ENCODE results near the gene SDK1. TPM values are rescaled to one million over a fixed set of nuclear protein-coding genes. Genes with fewer than 3 reads are reported as not detected.
"Not testable (repeated sequence)": the region's sequence is repeated elsewhere in the genome, so short reads cannot be mapped to it uniquely, and the experiment has no call there.

SDK1 gene
- total RNA-seq, 2 experiments from 2014 or later: 0.19 to 0.36 TPM

DNA sequence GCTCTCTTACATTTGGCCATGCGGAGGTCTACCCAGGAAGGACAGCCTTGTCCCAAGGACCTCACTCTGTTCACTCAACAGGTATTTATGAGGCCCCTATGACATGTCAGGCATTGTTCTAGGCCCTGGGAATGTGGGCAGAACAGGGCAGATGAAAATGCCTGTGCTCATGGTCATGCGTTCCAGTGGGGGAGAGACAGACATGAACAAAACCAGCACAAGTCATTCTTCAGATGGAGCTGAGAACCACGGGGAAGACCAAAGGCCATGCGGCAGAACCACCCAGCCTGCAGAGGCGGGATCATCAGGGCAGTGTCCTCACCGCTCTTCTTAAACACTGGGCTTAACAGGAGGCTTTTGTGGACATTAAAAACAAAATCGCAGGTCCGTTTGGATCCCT is 636.1 kb downstream of the SDK1 start:
- H3K4me2 ChIP-seq (ENCODE audit: low read length): no peak overlapping the region
- BruUV-seq (replicated peaks): no TSS peak
- no peaks in the 10 kb centered on the region for H3K9me2 ChIP-seq (ENCODE audit: insufficient read depth, low read length)
- TF ChIP-seq, protein P1, sequence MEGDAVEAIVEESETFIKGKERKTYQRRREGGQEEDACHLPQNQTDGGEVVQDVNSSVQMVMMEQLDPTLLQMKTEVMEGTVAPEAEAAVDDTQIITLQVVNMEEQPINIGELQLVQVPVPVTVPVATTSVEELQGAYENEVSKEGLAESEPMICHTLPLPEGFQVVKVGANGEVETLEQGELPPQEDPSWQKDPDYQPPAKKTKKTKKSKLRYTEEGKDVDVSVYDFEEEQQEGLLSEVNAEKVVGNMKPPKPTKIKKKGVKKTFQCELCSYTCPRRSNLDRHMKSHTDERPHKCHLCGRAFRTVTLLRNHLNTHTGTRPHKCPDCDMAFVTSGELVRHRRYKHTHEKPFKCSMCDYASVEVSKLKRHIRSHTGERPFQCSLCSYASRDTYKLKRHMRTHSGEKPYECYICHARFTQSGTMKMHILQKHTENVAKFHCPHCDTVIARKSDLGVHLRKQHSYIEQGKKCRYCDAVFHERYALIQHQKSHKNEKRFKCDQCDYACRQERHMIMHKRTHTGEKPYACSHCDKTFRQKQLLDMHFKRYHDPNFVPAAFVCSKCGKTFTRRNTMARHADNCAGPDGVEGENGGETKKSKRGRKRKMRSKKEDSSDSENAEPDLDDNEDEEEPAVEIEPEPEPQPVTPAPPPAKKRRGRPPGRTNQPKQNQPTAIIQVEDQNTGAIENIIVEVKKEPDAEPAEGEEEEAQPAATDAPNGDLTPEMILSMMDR (conservative IDR thresholded peaks at IDR 0.05; ENCODE audit: low read length): no peak
- no peak for TF ChIP-seq EZH2phosphoT487 (IDR thresholded peaks at IDR 0.05; ENCODE audit: borderline replicate concordance, low read depth, low read length)
- H3K36me3 ChIP-seq (ENCODE audit: insufficient read depth, low read length): no peaks in the 10 kb centered on the region
- POLR2A ChIA-PET: no interaction called here
- no peak overlapping the region for H2AFZ ChIP-seq (ENCODE audit: low read length)
- H4K20me1 ChIP-seq (ENCODE audit: insufficient read depth, low read length): no peaks in the 10 kb centered on the region
- no peak overlapping the region for H3K27ac ChIP-seq (ENCODE audit: low read depth, low read length, poor library complexity, severe bottlenecking)
- intact Hi-C loops (cut with micrococcal nuclease; ENCODE audit: unreplicated experiment): no loop called here
- no peak overlapping the region for H3K4me3 ChIP-seq (ENCODE audit: low read depth, low read length, poor library complexity, severe bottlenecking)
- H3K4me1 ChIP-seq (ENCODE audit: insufficient read depth, low read length, poor library complexity, severe bottlenecking): no peaks in the 10 kb centered on the region
- H3K9me3 ChIP-seq (ENCODE audit: low read length): no peaks in the 10 kb centered on the region
- DNase-seq (ENCODE audit: low spot score): no peak
- CTCF ChIA-PET (ENCODE audit: unreplicated experiment): no interaction called here
- H3K79me2 ChIP-seq (ENCODE audit: insufficient read depth, low read depth, low read length): no peaks in the 10 kb centered on the region

DNA sequence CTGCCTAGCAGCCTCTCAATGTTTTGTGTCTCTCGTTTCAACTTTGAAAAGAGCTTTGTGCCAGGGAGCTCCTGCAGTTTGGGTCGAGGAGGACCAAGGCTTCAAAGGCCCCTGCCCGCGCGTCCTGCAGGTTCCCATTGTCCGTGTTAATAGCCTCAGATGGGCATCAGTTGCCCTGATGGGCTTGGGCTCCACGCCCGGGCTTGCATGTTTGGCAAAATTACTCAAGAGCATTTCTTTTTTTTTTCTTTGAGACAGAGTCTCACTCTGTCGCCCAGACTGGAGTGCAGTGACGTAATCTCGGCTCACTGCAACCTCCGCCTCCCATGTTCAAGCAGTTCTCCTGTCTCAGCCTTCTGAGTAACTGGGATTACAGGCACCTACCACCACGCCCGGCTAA is 636.6 kb downstream of the SDK1 start:
- no peak overlapping the region for H3K4me3 ChIP-seq (ENCODE audit: low read depth, low read length, poor library complexity, severe bottlenecking)
- H3K79me2 ChIP-seq (ENCODE audit: insufficient read depth, low read depth, low read length): no peaks in the 10 kb centered on the region
- TF ChIP-seq EZH2phosphoT487 (IDR thresholded peaks at IDR 0.05; ENCODE audit: borderline replicate concordance, low read depth, low read length): no peak
- TF ChIP-seq, protein P1 (conservative IDR thresholded peaks at IDR 0.05; ENCODE audit: low read length): no peak
- ChIA-PET POLR2A (no interaction called here), CTCF (ENCODE audit: unreplicated experiment) (no interaction called here)
- intact Hi-C loops (cut with micrococcal nuclease; ENCODE audit: unreplicated experiment): no loop called here
- H3K9me2 ChIP-seq (ENCODE audit: insufficient read depth, low read length): no peaks in the 10 kb centered on the region
- H4K20me1 ChIP-seq (ENCODE audit: insufficient read depth, low read length): no peaks in the 10 kb centered on the region
- no peak overlapping the region for H3K4me2 ChIP-seq (ENCODE audit: low read length)
- DNase-seq (ENCODE audit: low spot score): no peak
- no peak overlapping the region for H2AFZ ChIP-seq (ENCODE audit: low read length)
- H3K9me3 ChIP-seq (ENCODE audit: low read length): no peaks in the 10 kb centered on the region
- no peaks in the 10 kb centered on the region for H3K36me3 ChIP-seq (ENCODE audit: insufficient read depth, low read length)
- no TSS peak for BruUV-seq (replicated peaks)
- H3K27ac ChIP-seq (ENCODE audit: low read depth, low read length, poor library complexity, severe bottlenecking): no peak overlapping the region
- no peaks in the 10 kb centered on the region for H3K4me1 ChIP-seq (ENCODE audit: insufficient read depth, low read length, poor library complexity, severe bottlenecking)

DNA sequence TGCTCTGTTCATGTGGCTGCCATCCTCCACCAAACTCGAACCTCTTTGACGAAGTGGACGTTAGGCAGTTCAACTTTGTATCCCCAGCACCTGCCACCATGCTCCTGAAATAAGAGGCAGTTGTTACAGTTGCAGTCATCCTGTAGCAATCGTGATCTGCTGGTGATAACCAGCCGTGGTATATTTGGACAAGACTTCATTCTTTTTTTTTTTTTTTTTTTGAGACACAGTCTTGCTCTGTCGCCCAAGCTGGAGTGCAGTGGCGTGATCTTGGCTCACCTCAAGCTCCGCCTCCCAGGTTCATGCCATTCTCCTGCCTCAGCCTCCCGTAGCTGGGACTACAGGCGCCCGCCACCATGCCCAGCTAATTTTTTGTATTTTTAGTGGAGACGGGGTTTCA is 640.7 kb downstream of the SDK1 start:
- BruUV-seq (replicated peaks); H3K4me1 ChIP-seq (ENCODE audit: insufficient read depth, low read length, poor library complexity, severe bottlenecking); H3K9me3 ChIP-seq (ENCODE audit: low read length); H3K27ac ChIP-seq (ENCODE audit: low read depth, low read length, poor library complexity, severe bottlenecking); H3K9me2 ChIP-seq (ENCODE audit: insufficient read depth, low read length); H3K36me3 ChIP-seq (ENCODE audit: insufficient read depth, low read length); H4K20me1 ChIP-seq (ENCODE audit: insufficient read depth, low read length); CTCF ChIA-PET (ENCODE audit: unreplicated experiment); H3K4me2 ChIP-seq (ENCODE audit: low read length); H2AFZ ChIP-seq (ENCODE audit: low read length); POLR2A ChIA-PET; H3K4me3 ChIP-seq (ENCODE audit: low read depth, low read length, poor library complexity, severe bottlenecking); DNase-seq (ENCODE audit: low spot score); H3K79me2 ChIP-seq (ENCODE audit: insufficient read depth, low read depth, low read length); intact Hi-C loops (cut with micrococcal nuclease; ENCODE audit: unreplicated experiment): not testable (repeated sequence)

Measured in OCI-LY7 (cell line).